WTC11 (cell line): Measurements from ENCODE around the gene RBP5.

Source experiments
- ATF2 ChIP-seq: sonication (generic); formaldehyde crosslinking; IDR thresholded peaks from 2 replicates; pipeline ENCODE4 v1.8.1; 2022; ENCODE audit warnings: low read depth, missing genetic modification reagents, borderline replicate concordance
- CTCF ChIP-seq: fragments of 200-600 bp; IDR thresholded peaks from 2 replicates; pipeline ENCODE4 v1.8.0; 2022; ENCODE audit warnings: antibody characterized with exemption
- E2F4 ChIP-seq: sonication (generic); formaldehyde crosslinking; IDR thresholded peaks from 2 replicates; pipeline ENCODE4 v1.8.1; 2022; ENCODE audit warnings: low read depth, mild to moderate bottlenecking, moderate library complexity, missing genetic modification reagents, borderline replicate concordance
- JUN ChIP-seq: sonication (generic); formaldehyde crosslinking; IDR thresholded peaks from 2 replicates; pipeline ENCODE4 v1.8.0; 2023; ENCODE audit warnings: mild to moderate bottlenecking, missing genetic modification reagents
- KAT7 ChIP-seq: sonication (generic); formaldehyde crosslinking; IDR thresholded peaks from 2 replicates; pipeline ENCODE4 v1.8.1; 2023; ENCODE audit warnings: missing genetic modification reagents, mild to moderate bottlenecking, borderline replicate concordance
- STAT6 ChIP-seq: sonication (generic); formaldehyde crosslinking; conservative IDR thresholded peaks from 2 replicates; pipeline ENCODE4 v1.8.1; 2023; ENCODE audit warnings: mild to moderate bottlenecking, low read depth, missing genetic modification reagents, moderate library complexity
- TCF7 ChIP-seq: sonication (generic); formaldehyde crosslinking; IDR thresholded peaks from 2 replicates; pipeline ENCODE4 v1.8.0; 2022; ENCODE audit warnings: mild to moderate bottlenecking, low read depth, missing genetic modification reagents, moderate library complexity
- ZNF121 ChIP-seq: sonication (generic); formaldehyde crosslinking; IDR thresholded peaks from 2 replicates; pipeline ENCODE4 v1.8.0; 2023; ENCODE audit warnings: missing genetic modification reagents

- TF ChIP-seq CTCF (no peak), ATF2 (no peak), KAT7 (no peak), E2F4 (CRISPR knock-in tag) (no peak), JUN (CRISPR knock-in tag) (no peak), STAT6 (CRISPR knock-in tag) (no peak), ZNF121 (CRISPR knock-in tag) (no peak), TCF7 (CRISPR knock-in tag) (no peak)
These were observed 54.7 kb downstream of the RBP5 start for GRCh38 chr12:7073946-7074345.
